Testis (tissue), 2 donors: Measurements from ENCODE around the gene PEX10.

Source experiments
- CTCF ChIP-seq, 3 experiments: fragments of 450-650 bp in 2 of 3; fragments of 200-600 bp in 1 of 3; sonication (generic) in 1 of 3; IDR thresholded peaks; one replicate each; pipeline ENCODE4 v1.5.1; 2016 to 2019; ENCODE audit warnings: antibody characterized with exemption in 3 of 3, mild to moderate bottlenecking in 2 of 3, moderate library complexity in 1 of 3
- POLR2A ChIP-seq: fragments of 450-650 bp; IDR thresholded peaks from one replicate; pipeline ENCODE4 v1.6.1; 2017; ENCODE audit warnings: antibody characterized with exemption, mild to moderate bottlenecking, moderate library complexity

DNA sequence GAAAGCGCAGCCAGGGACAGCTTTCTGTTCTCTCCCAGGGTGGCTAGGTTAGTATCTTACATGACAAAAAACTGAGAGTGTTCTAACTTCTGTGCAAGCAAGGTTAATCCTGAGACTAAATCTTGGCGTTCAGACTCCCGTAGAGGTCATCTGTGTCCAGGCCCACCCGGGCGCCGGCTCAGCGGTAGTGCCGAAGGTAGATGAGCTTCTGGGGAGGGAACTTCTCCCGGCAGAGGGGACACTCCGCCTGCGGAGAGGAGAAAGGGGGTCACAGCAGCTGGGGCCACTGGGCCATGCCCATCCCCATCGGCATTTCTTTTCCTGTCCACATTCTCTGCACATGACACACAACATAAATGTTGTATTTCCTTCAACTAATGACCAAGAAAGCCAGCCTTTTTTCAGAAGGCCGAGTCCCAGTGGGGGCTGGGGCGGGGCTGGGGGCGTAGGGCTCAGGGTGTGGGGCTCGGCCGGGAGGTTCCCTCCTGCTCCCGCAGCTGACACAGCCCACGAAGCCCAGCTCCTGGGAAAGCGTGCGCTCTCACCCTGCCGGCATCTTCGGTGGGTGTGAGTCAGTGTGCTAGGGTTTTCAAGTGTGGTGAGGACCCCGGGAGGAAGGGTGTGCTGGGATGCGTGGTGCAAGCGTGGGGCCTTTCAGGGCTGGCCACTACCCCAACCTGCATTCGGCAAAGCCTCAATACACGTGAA is 6.6 kb downstream of the PEX10 start:
- TF ChIP-seq CTCF (IDR thresholded peaks at IDR 0.05) (no peak), POLR2A (no peak)
